K562 (cell line): ENCODE results near the gene A1BG. TPM values are rescaled to one million over a fixed set of nuclear protein-coding genes. Genes with fewer than 3 reads are reported as not detected.

Experiments
- CBX3 ChIP-seq, 2 experiments: IDR thresholded peaks; 1 replicate in 1 of 2; 2 replicates in 1 of 2; pipeline ENCODE4 v1.6.1; 2012; ENCODE audit warnings: inconsistent platforms in 2 of 2, low read length in 2 of 2, borderline replicate concordance in 1 of 2, control low read depth in 1 of 2
- ELF1 ChIP-seq: fragments of 200-800 bp; sonication (Bioruptor generic); IDR thresholded peaks from 2 replicates; pipeline ENCODE4 v1.6.1; 2016; ENCODE audit warnings: missing genetic modification characterization, missing compliant biosample characterization
- FOXP1 ChIP-seq: sonication (generic); formaldehyde crosslinking; IDR thresholded peaks from 2 replicates; pipeline ENCODE4 v1.8.0; 2022; ENCODE audit warnings: mild to moderate bottlenecking, missing genetic modification reagents
- GATAD2A ChIP-seq: fragments of 450-650 bp; IDR thresholded peaks from 2 replicates; pipeline ENCODE4 v1.6.1; 2017
- HCFC1 ChIP-seq: IDR thresholded peaks from 2 replicates; pipeline ENCODE4 v1.6.1; 2012; ENCODE audit warnings: low read depth, low read length, improper control_type of control experiment
- MED1 ChIP-seq: sonication (generic); formaldehyde crosslinking; IDR thresholded peaks from 2 replicates; pipeline ENCODE4 v1.8.1; 2023; ENCODE audit warnings: missing genetic modification reagents, borderline replicate concordance
- MTA3 ChIP-seq: fragments of 450-650 bp; formaldehyde crosslinking; IDR thresholded peaks from 2 replicates; pipeline ENCODE4 v1.6.1; 2017; ENCODE audit warnings: mild to moderate bottlenecking, borderline replicate concordance
- POLR2H ChIP-seq: IDR thresholded peaks from 2 replicates; pipeline ENCODE4 v1.6.1; 2016; ENCODE audit warnings: missing genetic modification characterization, low read depth, mild to moderate bottlenecking, control low read depth, missing compliant biosample characterization, moderate library complexity
- RNF2 ChIP-seq: sonication (generic); IDR thresholded peaks from 2 replicates; pipeline ENCODE4 v1.6.1; 2016
- SMAD4 ChIP-seq: fragments of 250-450 bp; sonication (Bioruptor Pico); conservative IDR thresholded peaks from 2 replicates; pipeline ENCODE4 v1.8.0; 2021; ENCODE audit warnings: inconsistent platforms, mild to moderate bottlenecking, moderate library complexity
- SMARCE1 ChIP-seq: fragments of 450-650 bp; IDR thresholded peaks from 2 replicates; pipeline ENCODE4 v1.7.1; 2016; ENCODE audit warnings: mild to moderate bottlenecking
- TCF7 ChIP-seq: sonication (generic); IDR thresholded peaks from 2 replicates; pipeline ENCODE4 v1.6.1; 2016; ENCODE audit warnings: antibody characterized with exemption, borderline replicate concordance
- TEAD1 ChIP-seq, 2 experiments: fragments of 450-650 bp in 1 of 2; sonication (generic) in 1 of 2; formaldehyde crosslinking; IDR thresholded peaks; 2 replicates each; pipeline versions ENCODE4 v1.4.0 to v1.8.0; 2020 to 2022; ENCODE audit warnings: mild to moderate bottlenecking in 2 of 2, missing genetic modification reagents in 1 of 2
- TOE1 ChIP-seq, 2 experiments: fragments of 450-650 bp in 1 of 2; sonication (generic) in 1 of 2; formaldehyde crosslinking in 1 of 2; IDR thresholded peaks; 2 replicates each; pipeline versions ENCODE4 v1.7.1 to v1.8.0; 2016 to 2022; ENCODE audit warnings: borderline replicate concordance in 2 of 2, mild to moderate bottlenecking in 2 of 2, antibody characterized with exemption in 1 of 2, inconsistent platforms in 1 of 2, low read depth in 1 of 2, missing genetic modification reagents in 1 of 2, moderate library complexity in 1 of 2
- TRIM24 ChIP-seq, 2 experiments: fragments of 450-650 bp; IDR thresholded peaks; 2 replicates each; pipeline ENCODE4 v1.6.1; 2016
- XRCC4 ChIP-seq: IDR thresholded peaks from one replicate; pipeline ENCODE4 v1.6.1; 2011; ENCODE audit not compliant: insufficient read depth, insufficient read length; ENCODE audit errors: extremely low read depth
- ZFPM2 ChIP-seq: fragments of 250-450 bp; sonication (Bioruptor Pico); IDR thresholded peaks from 2 replicates; pipeline ENCODE4 v1.5.1; 2022; ENCODE audit warnings: mild to moderate bottlenecking
- ZNF77 ChIP-seq: fragments of 250-450 bp; sonication (Bioruptor Pico); IDR thresholded peaks from 2 replicates; pipeline ENCODE4 v1.5.0; 2020
- polyA plus RNA-seq, 8 experiments: library from polyadenylated mRNA; depleted of rRNA in 4 of 8; stranded (reverse) in 5 of 8; unstranded in 3 of 8; fragments of >200 nt; fragmentation: Nextera tagmentation in 2 of 8; fragmentation: Illumina TruSeq in 1 of 8; extraction: Ambion mirVana in 2 of 8; extraction: Trizol in 1 of 8; gene quantifications; 2 replicates each; pipeline versions ENCODE4 v1.2.1 to v1.2.3, GENCODE V29; 2011 to 2014; ENCODE audit warnings: inconsistent platforms in 1 of 8, missing spikeins in 1 of 8
- total RNA-seq, 7 experiments: library from RNA; depleted of rRNA in 6 of 7; stranded (reverse); fragments of >200 nt in 6 of 7; fragmentation: Illumina TruSeq in 2 of 7; extraction: Trizol in 2 of 7; gene quantifications; 2 replicates each; pipeline versions ENCODE4 v1.2.1 to v1.2.3, GENCODE V29; 2011 to 2021; ENCODE audit warnings: low replicate concordance in 1 of 7
- TF ChIP-seq, protein P1 (sequence below): sonication (generic); formaldehyde crosslinking; IDR thresholded peaks from 2 replicates; pipeline ENCODE4 v1.8.0; 2022; ENCODE audit warnings: mild to moderate bottlenecking, missing genetic modification reagents
- TF ChIP-seq, protein P2 (sequence below), 2 experiments: fragments of 200-800 bp in 1 of 2; sonication (Bioruptor generic) in 1 of 2; sonication (generic) in 1 of 2; formaldehyde crosslinking in 1 of 2; IDR thresholded peaks in 1 of 2; conservative IDR thresholded peaks in 1 of 2; 2 replicates each; pipeline versions ENCODE4 v1.5.0 to v1.6.1; 2016 to 2020; ENCODE audit warnings: missing compliant biosample characterization in 1 of 2, missing genetic modification characterization in 1 of 2, missing genetic modification reagents in 1 of 2
- TF ChIP-seq, protein P3 (sequence below): sonication (generic); formaldehyde crosslinking; IDR thresholded peaks from 2 replicates; pipeline ENCODE4 v1.8.0; 2022; ENCODE audit warnings: mild to moderate bottlenecking, missing genetic modification reagents

A1BG gene
- total and polyA plus RNA-seq, 9 of the 15 experiments (the other 6 are each of a cell fraction or from before 2014, with no cell fraction given) = 0.10 to 19.8 (median 2.6) TPM

DNA sequence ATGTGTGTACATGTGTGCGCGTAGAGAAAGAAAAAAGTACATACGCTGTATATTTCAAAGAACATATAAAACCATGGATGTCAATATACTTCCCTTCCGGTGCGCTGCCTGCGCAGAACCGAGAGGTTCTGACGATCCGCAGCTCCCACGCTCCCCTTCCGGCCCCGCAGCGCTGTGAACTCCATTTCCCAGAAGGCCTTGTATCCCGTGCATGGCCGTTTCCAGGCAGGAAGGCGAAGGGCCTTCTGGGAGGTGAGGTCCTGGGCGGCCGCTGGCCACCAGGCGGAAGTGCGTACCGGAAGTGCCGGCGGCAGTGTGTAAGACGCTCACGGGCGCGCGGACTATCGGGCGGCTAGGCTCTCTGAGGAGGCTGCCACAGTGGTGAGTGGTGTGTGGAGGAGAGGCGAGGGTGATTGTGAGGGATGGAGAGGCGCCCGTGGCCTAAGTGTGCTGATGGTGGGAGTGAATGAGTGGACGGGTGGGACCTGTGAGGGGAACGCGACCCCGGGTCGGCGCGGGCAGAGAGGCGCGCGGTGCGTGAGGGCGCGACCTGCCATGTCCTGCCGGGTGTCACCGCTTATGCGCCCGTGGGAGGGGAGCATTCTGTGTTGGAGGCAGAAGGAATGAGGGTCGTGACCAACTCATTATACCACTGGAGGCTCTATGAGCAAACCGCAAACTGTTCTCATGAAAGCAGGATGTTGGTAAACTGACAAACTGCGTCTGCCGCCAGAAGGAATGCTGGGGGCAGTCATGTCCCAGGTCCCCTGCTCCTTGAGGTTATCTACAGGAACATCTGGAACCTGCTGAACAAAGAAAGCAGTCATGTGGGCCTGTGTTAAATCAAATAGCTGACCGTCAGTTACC is 48.0 kb downstream of the A1BG start, which contains the start of gene ERVK3-1 (continued):
- TF ChIP-seq MED1 (CRISPR knock-in tag) (0 out of 2 replicates have a peak, but pooled peaks have one; percentile 34), ZNF77 (CRISPR knock-in tag) (no peak), POLR2H (tag) (peak; percentile 84), HCFC1 (peak; percentile 100), FOXP1 (CRISPR knock-in tag) (peak; percentile 39; the same call in 1 of the 2 replicates), RNF2 (peak; percentile 67), TCF7 (0 out of 2 replicates have a peak, but pooled peaks have one; percentile 40), SMAD4 (CRISPR knock-in tag) (0 out of 2 replicates have a peak, but pooled peaks have one; percentile 52), TOE1 (IDR thresholded peaks at IDR 0.05; ENCODE audit: borderline replicate concordance) (peak; percentile 61; the same call in 1 of the 2 replicates), TOE1 (CRISPR knock-in tag; IDR thresholded peaks at IDR 0.05; ENCODE audit: borderline replicate concordance, low read depth) (no peak), SMARCE1 (0 out of 2 replicates have a peak, but pooled peaks have one; percentile 39), CBX3 (IDR thresholded peaks at IDR 0.05; ENCODE audit: borderline replicate concordance in 1 of 2, low read length in 2 of 2) (no peak), TEAD1 (CRISPR knock-in tag; IDR thresholded peaks at IDR 0.05) (peak in 1 of 2 experiments; percentile 90; a peak in 2 of 4 replicates), XRCC4 (no peak), GATAD2A (peak; percentile 25; the same call in 1 of the 2 replicates), MTA3 (peak; percentile 92), ELF1 (peak; percentile 99), TRIM24 (IDR thresholded peaks at IDR 0.05) (peak; percentile 6 to 50; a peak in 1 of 4 replicates), ZFPM2 (CRISPR knock-in tag) (no peak)
- TF ChIP-seq, protein P1, sequence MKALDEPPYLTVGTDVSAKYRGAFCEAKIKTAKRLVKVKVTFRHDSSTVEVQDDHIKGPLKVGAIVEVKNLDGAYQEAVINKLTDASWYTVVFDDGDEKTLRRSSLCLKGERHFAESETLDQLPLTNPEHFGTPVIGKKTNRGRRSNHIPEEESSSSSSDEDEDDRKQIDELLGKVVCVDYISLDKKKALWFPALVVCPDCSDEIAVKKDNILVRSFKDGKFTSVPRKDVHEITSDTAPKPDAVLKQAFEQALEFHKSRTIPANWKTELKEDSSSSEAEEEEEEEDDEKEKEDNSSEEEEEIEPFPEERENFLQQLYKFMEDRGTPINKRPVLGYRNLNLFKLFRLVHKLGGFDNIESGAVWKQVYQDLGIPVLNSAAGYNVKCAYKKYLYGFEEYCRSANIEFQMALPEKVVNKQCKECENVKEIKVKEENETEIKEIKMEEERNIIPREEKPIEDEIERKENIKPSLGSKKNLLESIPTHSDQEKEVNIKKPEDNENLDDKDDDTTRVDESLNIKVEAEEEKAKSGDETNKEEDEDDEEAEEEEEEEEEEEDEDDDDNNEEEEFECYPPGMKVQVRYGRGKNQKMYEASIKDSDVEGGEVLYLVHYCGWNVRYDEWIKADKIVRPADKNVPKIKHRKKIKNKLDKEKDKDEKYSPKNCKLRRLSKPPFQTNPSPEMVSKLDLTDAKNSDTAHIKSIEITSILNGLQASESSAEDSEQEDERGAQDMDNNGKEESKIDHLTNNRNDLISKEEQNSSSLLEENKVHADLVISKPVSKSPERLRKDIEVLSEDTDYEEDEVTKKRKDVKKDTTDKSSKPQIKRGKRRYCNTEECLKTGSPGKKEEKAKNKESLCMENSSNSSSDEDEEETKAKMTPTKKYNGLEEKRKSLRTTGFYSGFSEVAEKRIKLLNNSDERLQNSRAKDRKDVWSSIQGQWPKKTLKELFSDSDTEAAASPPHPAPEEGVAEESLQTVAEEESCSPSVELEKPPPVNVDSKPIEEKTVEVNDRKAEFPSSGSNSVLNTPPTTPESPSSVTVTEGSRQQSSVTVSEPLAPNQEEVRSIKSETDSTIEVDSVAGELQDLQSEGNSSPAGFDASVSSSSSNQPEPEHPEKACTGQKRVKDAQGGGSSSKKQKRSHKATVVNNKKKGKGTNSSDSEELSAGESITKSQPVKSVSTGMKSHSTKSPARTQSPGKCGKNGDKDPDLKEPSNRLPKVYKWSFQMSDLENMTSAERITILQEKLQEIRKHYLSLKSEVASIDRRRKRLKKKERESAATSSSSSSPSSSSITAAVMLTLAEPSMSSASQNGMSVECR (CRISPR knock-in tag) = peak; percentile 95
- TF ChIP-seq, protein P2, sequence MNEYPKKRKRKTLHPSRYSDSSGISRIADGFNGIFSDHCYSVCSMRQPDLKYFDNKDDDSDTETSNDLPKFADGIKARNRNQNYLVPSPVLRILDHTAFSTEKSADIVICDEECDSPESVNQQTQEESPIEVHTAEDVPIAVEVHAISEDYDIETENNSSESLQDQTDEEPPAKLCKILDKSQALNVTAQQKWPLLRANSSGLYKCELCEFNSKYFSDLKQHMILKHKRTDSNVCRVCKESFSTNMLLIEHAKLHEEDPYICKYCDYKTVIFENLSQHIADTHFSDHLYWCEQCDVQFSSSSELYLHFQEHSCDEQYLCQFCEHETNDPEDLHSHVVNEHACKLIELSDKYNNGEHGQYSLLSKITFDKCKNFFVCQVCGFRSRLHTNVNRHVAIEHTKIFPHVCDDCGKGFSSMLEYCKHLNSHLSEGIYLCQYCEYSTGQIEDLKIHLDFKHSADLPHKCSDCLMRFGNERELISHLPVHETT (CRISPR knock-in tag; conservative IDR thresholded peaks at IDR 0.05 in 1 of 2, IDR thresholded peaks at IDR 0.05 in 1 of 2) = peak in 1 of 2 experiments; percentile 84; a peak in 1 of 4 replicates
- TF ChIP-seq, protein P3, sequence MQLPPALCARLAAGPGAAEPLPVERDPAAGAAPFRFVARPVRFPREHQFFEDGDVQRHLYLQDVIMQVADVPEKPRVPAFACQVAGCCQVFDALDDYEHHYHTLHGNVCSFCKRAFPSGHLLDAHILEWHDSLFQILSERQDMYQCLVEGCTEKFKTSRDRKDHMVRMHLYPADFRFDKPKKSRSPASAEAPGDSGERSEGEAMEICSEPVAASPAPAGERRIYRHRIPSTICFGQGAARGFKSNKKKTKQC = peak; percentile 89
